GM08714 (cell line): Measurements from ENCODE around the gene ZNF43.
"Not testable (repeated sequence)": the region's sequence is repeated elsewhere in the genome, so short reads cannot be mapped to it uniquely, and the experiment has no call there.

ENCODE experiments used
- H3K4me3 ChIP-seq: fragments of 200-500 bp; sonication (Bioruptor generic); 2 replicates; pipeline ENCODE4 v1.5.1; 2014; ENCODE audit warnings: mild to moderate bottlenecking, low read length, inconsistent platforms
- ZNF274 ChIP-seq: IDR thresholded peaks from 2 replicates; pipeline ENCODE4 v1.6.1; 2012; ENCODE audit warnings: mild to moderate bottlenecking, low read depth, low read length

Gene ZNF43

GRCh38 chr19:21839976-21840375 lies 4.0 kb upstream of the ZNF43 start:
- H3K4me3 ChIP-seq = no peak overlapping the region
- TF ChIP-seq ZNF274 = no peak

- no peak for TF ChIP-seq ZNF274
- H3K4me3 ChIP-seq = no peak overlapping the region
These were observed 2.7 kb upstream of the ZNF43 start for GRCh38 chr19:21838646-21839045.

- H3K4me3 ChIP-seq = peak overlapping the region; percentile 77; the same call in 1 of the 2 replicates
These were observed 563 bp downstream of the ZNF43 start for GRCh38 chr19:21835429-21835809.

GRCh38 chr19:21833733-21834132 lies 2.2 kb downstream of the ZNF43 start:
- TF ChIP-seq ZNF274 = no peak
- H3K4me3 ChIP-seq = no peak overlapping the region

More at GRCh38 chr19:21835429-21835809, 563 bp downstream of the ZNF43 start:
- TF ChIP-seq ZNF274 = no peak

- H3K4me3 ChIP-seq = no peak overlapping the region
- TF ChIP-seq ZNF274 = no peak
These were observed 11.3 kb downstream of the ZNF43 start for GRCh38 chr19:21824679-21825078.

- no peak for TF ChIP-seq ZNF274
- no peak overlapping the region for H3K4me3 ChIP-seq
These were observed 12.8 kb downstream of the ZNF43 start for GRCh38 chr19:21823224-21823623.

GRCh38 chr19:21812448-21812847 lies 23.5 kb downstream of the ZNF43 start:
- no peak overlapping the region for H3K4me3 ChIP-seq
- TF ChIP-seq ZNF274 = no peak

- not testable (repeated sequence) for H3K4me3 ChIP-seq
These were observed 27.5 kb downstream of the ZNF43 start for GRCh38 chr19:21808400-21809000.

GRCh38 chr19:21789466-21790085 lies 46.4 kb downstream of the ZNF43 start:
- no peak overlapping the region for H3K4me3 ChIP-seq
- TF ChIP-seq ZNF274 = no peak

More at GRCh38 chr19:21808400-21809000, 27.5 kb downstream of the ZNF43 start:
- peak; percentile 47 for TF ChIP-seq ZNF274

GRCh38 chr19:21786936-21787335 lies 49.0 kb downstream of the ZNF43 start:
- no peak for TF ChIP-seq ZNF274
- no peak overlapping the region for H3K4me3 ChIP-seq

GRCh38 chr19:21775792-21776191 lies 60.2 kb downstream of the ZNF43 start:
- H3K4me3 ChIP-seq = not testable (repeated sequence)

GRCh38 chr19:21767065-21767800 lies 68.7 kb downstream of the ZNF43 start, which contains the start of gene ZNF100:
Gene ZNF100, minus strand, starts transcription at chr19:21767579. Its CDS starts 150 bp downstream, at chr19:21767429.
- TF ChIP-seq ZNF274 = no peak
- H3K4me3 ChIP-seq = peak within 1 kb of the TSS; percentile 67

- peak overlapping the region; percentile 67 for H3K4me3 ChIP-seq
These were observed 69.3 kb downstream of the ZNF43 start for GRCh38 chr19:21766705-21767064.

- no peak for TF ChIP-seq ZNF274
- no peak overlapping the region for H3K4me3 ChIP-seq
These were observed 70.8 kb downstream of the ZNF43 start for GRCh38 chr19:21765151-21765550.

- H3K4me3 ChIP-seq = not testable (repeated sequence)
These were observed 74.4 kb downstream of the ZNF43 start for GRCh38 chr19:21761547-21761946.

- H3K4me3 ChIP-seq = no peak overlapping the region
- no peak for TF ChIP-seq ZNF274
These were observed 77.7 kb downstream of the ZNF43 start for GRCh38 chr19:21758296-21758695.

GRCh38 chr19:21755555-21755954 lies 80.4 kb downstream of the ZNF43 start:
- not testable (repeated sequence) for H3K4me3 ChIP-seq
